PC-3 (cell line): ENCODE results near the gene CNDP1. TPM values are rescaled to one million over a fixed set of nuclear protein-coding genes. Genes with fewer than 3 reads are reported as not detected.

Experiments used
- ATAC-seq: fragments of 200-7000 bp; cut with Tn5 transposase; 2 replicates; pipeline ENCODE4 v1.9.1; 2020; ENCODE audit warnings: mild to moderate bottlenecking, moderate library complexity
- BruUV-seq: library from RNA; stranded (reverse); fragments of 400-500 nt; replicated peaks from 2 replicates; lab custom pipeline; 2021; lab: Mats Ljungman, UMichigan
- CTCF ChIA-PET: fragments of 300-600 bp; sonication (Branson Sonifier 250); formaldehyde crosslinking; loops from one replicate; lab custom pipeline; 2022; ENCODE audit warnings: antibody characterized with exemption; lab: Charles Lee
- POLR2A ChIA-PET: fragments of 300-600 bp; sonication (Branson Sonifier 250); formaldehyde crosslinking; loops from one replicate; lab custom pipeline; 2022; ENCODE audit warnings: antibody characterized with exemption; ENCODE audit not compliant: unreplicated experiment; lab: Charles Lee
- DNase-seq: peaks from one replicate; pipeline ENCODE4 v3.0.0-alpha.2; 2015
- H2AFZ ChIP-seq: fragments of 300-600 bp; sonication (generic); 2 replicates; pipeline ENCODE4 v1.6.0; 2016; ENCODE audit warnings: antibody characterized with exemption, low read length
- H3F3A ChIP-seq: fragments of 300-600 bp; sonication (generic); one replicate; pipeline ENCODE4 v1.6.0; 2017; ENCODE audit warnings: antibody characterized with exemption, low read length, control low read depth, mild to moderate bottlenecking; ENCODE audit not compliant: unreplicated experiment
- H3K27ac ChIP-seq: fragments of 300-600 bp; sonication (generic); 2 replicates; pipeline ENCODE4 v1.5.1; 2016; ENCODE audit warnings: mild to moderate bottlenecking, low read length
- H3K27me3 ChIP-seq: fragments of 300-600 bp; sonication (generic); 2 replicates; pipeline ENCODE4 v1.6.1; 2016; ENCODE audit warnings: low read length, mixed read lengths
- H3K36me3 ChIP-seq: fragments of 300-600 bp; sonication (generic); 2 replicates; pipeline ENCODE4 v1.6.1; 2016; ENCODE audit warnings: low read depth, mixed run types, low read length, mixed read lengths
- H3K4me1 ChIP-seq: fragments of 300-600 bp; sonication (generic); 2 replicates; pipeline ENCODE4 v1.5.1; 2016; ENCODE audit warnings: low read length; ENCODE audit not compliant: insufficient read depth
- H3K4me2 ChIP-seq: fragments of 300-600 bp; sonication (generic); 2 replicates; pipeline ENCODE4 v1.6.0; 2016; ENCODE audit warnings: low read length
- H3K4me3 ChIP-seq: fragments of 300-600 bp; sonication (generic); 2 replicates; pipeline ENCODE4 v1.5.1; 2016; ENCODE audit warnings: mild to moderate bottlenecking, low read length, mixed read lengths
- H3K79me2 ChIP-seq: fragments of 300-600 bp; sonication (generic); 2 replicates; pipeline ENCODE4 v1.6.1; 2017; ENCODE audit warnings: low read length, mixed read lengths
- H3K9ac ChIP-seq: fragments of 300-600 bp; sonication (generic); 2 replicates; pipeline ENCODE4 v1.6.0; 2016; ENCODE audit warnings: mild to moderate bottlenecking, low read length
- H3K9me2 ChIP-seq: fragments of 300-600 bp; sonication (generic); replicated peaks from 2 replicates; pipeline ENCODE4 v1.6.1; 2016; ENCODE audit warnings: mixed run types, low read length, mixed read lengths
- H3K9me3 ChIP-seq: fragments of 300-600 bp; sonication (generic); 2 replicates; pipeline ENCODE4 v1.6.1; 2016; ENCODE audit warnings: low read length, mixed read lengths
- H4K20me1 ChIP-seq: fragments of 300-600 bp; sonication (generic); 2 replicates; pipeline ENCODE4 v1.6.1; 2016; ENCODE audit warnings: low read length, mixed read lengths
- CTCF ChIP-seq: fragments of 300-600 bp; sonication (generic); conservative IDR thresholded peaks from 2 replicates; pipeline ENCODE4 v1.5.1; 2017; ENCODE audit warnings: antibody characterized with exemption, low read depth, mild to moderate bottlenecking, low read length
- EZH2 ChIP-seq: fragments of 300-600 bp; sonication (generic); IDR thresholded peaks from one replicate; pipeline ENCODE4 v1.6.1; 2017; ENCODE audit warnings: antibody characterized with exemption, mild to moderate bottlenecking, low read length; ENCODE audit not compliant: unreplicated experiment
- EZH2phosphoT487 ChIP-seq: fragments of 300-600 bp; sonication (generic); IDR thresholded peaks from 2 replicates; pipeline ENCODE4 v1.6.1; 2018; ENCODE audit warnings: mild to moderate bottlenecking, antibody characterized with exemption, low read length, borderline replicate concordance
- intact Hi-C: fragments of 100-400 bp; cut with micrococcal nuclease; formaldehyde crosslinking; loops from 2 replicates; pipeline ENCODE4 v1.9.0; 2023
- total RNA-seq: library from RNA; depleted of rRNA; stranded (reverse); fragments of >200 nt; gene quantifications from 2 replicates; pipeline ENCODE4 v1.2.3, GENCODE V29; 2014

The CNDP1 gene
- total RNA-seq, 1 experiment from 2014 or later, result not detected

GRCh38 chr18:74579496-74580065 is 45.3 kb downstream of the CNDP1 start:
- CTCF ChIA-PET, result no interaction called here
- no peaks in the 10 kb centered on the region for H3K9me2 ChIP-seq
- ATAC-seq (no peak), DNase-seq (no peak)
- H3K27me3 ChIP-seq, result peaks cover 75% of the 10 kb centered on the region
- no peak overlapping the region for H3K4me2 ChIP-seq
- TF ChIP-seq EZH2phosphoT487 (no peak), CTCF (no peak), EZH2 (no peak)
- H3K4me1 ChIP-seq, result no peaks in the 10 kb centered on the region
- H2AFZ ChIP-seq, result no peak overlapping the region
- H3F3A ChIP-seq, result no peaks in the 10 kb centered on the region
- H3K9ac ChIP-seq, result no peak overlapping the region
- H4K20me1 ChIP-seq, result no peaks in the 10 kb centered on the region
- H3K79me2 ChIP-seq, result no peaks in the 10 kb centered on the region
- no peak overlapping the region for H3K27ac ChIP-seq
- no peaks in the 10 kb centered on the region for H3K36me3 ChIP-seq
- no peaks in the 10 kb centered on the region for H3K9me3 ChIP-seq
- no TSS peak for BruUV-seq
- POLR2A ChIA-PET, result no interaction called here
- no peak overlapping the region for H3K4me3 ChIP-seq
- intact Hi-C loops, result no loop called here

- H3K9me3 ChIP-seq, result no peaks in the 10 kb centered on the region
- H3K36me3 ChIP-seq, result no peaks in the 10 kb centered on the region
- DNase-seq, result no peak
- H3K79me2 ChIP-seq, result no peaks in the 10 kb centered on the region
- H3K9ac ChIP-seq, result no peak overlapping the region
- peaks cover 81% of the 10 kb centered on the region for H3K27me3 ChIP-seq
- no peak for ATAC-seq
- no peak overlapping the region for H3K27ac ChIP-seq
- H3K4me1 ChIP-seq, result no peaks in the 10 kb centered on the region
- ChIA-PET POLR2A (no interaction called here), CTCF (no interaction called here)
- no peak overlapping the region for H2AFZ ChIP-seq
- H3K9me2 ChIP-seq, result no peaks in the 10 kb centered on the region
- no peaks in the 10 kb centered on the region for H3F3A ChIP-seq
- H3K4me3 ChIP-seq, result no peak overlapping the region
- intact Hi-C loops, result no loop called here
- no peaks in the 10 kb centered on the region for H4K20me1 ChIP-seq
- H3K4me2 ChIP-seq, result no peak overlapping the region
- TF ChIP-seq CTCF (no peak), EZH2 (no peak), EZH2phosphoT487 (no peak)
- BruUV-seq, result no TSS peak
These were observed 48.3 kb downstream of the CNDP1 start for GRCh38 chr18:74582642-74583041.

- BruUV-seq, result no TSS peak
- no peak for TF ChIP-seq CTCF
- TF ChIP-seq EZH2, result no peak
- TF ChIP-seq EZH2phosphoT487, result no peak
- Histone ChIP-seq H4K20me1 (no peaks in the 10 kb centered on the region), H3K27ac (no peak overlapping the region), H2AFZ (no peak overlapping the region), H3K9me2 (no peaks in the 10 kb centered on the region), H3K27me3 (peaks cover 56% of the 10 kb centered on the region), H3K4me1 (no peaks in the 10 kb centered on the region), H3K4me3 (no peak overlapping the region), H3K9ac (no peak overlapping the region), H3K4me2 (no peak overlapping the region), H3K9me3 (no peaks in the 10 kb centered on the region), H3K79me2 (no peaks in the 10 kb centered on the region), H3F3A (no peaks in the 10 kb centered on the region), H3K36me3 (no peaks in the 10 kb centered on the region)
- ATAC-seq (no peak), DNase-seq (no peak)
- intact Hi-C loops, result no loop called here
- ChIA-PET POLR2A (no interaction called here), CTCF (no interaction called here)
These were observed 53.1 kb downstream of the CNDP1 start for GRCh38 chr18:74587441-74587840.
